Measurements from ENCODE around the gene SLC37A1. TPM values are rescaled to one million over a fixed set of nuclear protein-coding genes. Genes with fewer than 3 reads are reported as not detected.

SLC37A1 gene
- total and polyA plus RNA-seq, 2 of the 13 experiments (the other 11 are each of a cell fraction or from before 2014, with no cell fraction given), result 0.22 to 0.40 TPM

DNA sequence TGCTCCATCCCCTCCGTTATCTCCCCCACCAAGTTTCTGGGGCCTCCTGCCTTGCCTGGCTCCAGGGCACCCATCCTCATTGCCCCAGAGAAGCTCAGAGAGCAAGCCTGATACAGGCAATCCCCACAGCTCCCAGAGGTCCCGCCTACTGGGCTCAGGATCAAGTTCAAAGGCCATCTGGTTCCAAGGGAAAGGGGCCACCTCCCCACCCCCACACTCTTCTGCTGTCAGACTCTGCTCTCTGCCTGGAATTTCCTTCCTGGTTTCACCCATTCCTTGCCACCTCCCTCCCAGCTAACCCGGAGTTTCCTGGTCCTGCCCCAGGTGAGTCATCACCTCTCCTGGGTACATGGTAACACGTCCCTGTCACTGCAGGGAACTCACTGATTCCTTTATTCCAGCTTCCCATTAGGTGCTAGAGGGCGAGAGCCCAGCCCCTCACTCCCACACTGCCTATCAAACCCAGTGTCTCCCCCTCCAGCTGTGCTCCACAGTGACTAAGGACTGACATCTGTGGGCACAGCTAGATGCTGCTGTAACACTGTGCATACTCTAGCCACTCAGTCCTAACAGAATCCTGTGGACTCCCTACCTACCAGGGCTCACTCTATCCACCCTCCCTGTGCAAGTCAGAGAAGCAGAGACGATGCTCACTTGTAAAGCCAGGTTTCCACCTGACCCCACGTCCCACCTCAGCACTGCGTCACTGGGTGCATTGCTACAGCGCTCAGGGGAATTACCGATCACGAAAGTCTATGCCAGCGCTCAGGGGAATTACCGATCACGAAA is 39.4 kb upstream of the SLC37A1 start (continued):
- TF ChIP-seq PAX8 (CRISPR knock-in tag; IDR thresholded peaks at IDR 0.05; ENCODE audit: borderline replicate concordance), result no peak
- no peak for TF ChIP-seq ZNF598 (CRISPR knock-in tag; IDR thresholded peaks at IDR 0.05; ENCODE audit: borderline replicate concordance)
- no peak for TF ChIP-seq SIN3A (IDR thresholded peaks at IDR 0.05; ENCODE audit: borderline replicate concordance, low read depth, low read length)
- no peak for TF ChIP-seq RAD21 (CRISPR knock-in tag; IDR thresholded peaks at IDR 0.05)
- TF ChIP-seq, protein P1, sequence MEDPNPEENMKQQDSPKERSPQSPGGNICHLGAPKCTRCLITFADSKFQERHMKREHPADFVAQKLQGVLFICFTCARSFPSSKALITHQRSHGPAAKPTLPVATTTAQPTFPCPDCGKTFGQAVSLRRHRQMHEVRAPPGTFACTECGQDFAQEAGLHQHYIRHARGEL (CRISPR knock-in tag; IDR thresholded peaks at IDR 0.05), result no peak
- TF ChIP-seq SATB2 (CRISPR knock-in tag; IDR thresholded peaks at IDR 0.05), result no peak
- no peak for TF ChIP-seq KLF15 (CRISPR knock-in tag; IDR thresholded peaks at IDR 0.05; ENCODE audit: borderline replicate concordance)
- TF ChIP-seq, protein P2, sequence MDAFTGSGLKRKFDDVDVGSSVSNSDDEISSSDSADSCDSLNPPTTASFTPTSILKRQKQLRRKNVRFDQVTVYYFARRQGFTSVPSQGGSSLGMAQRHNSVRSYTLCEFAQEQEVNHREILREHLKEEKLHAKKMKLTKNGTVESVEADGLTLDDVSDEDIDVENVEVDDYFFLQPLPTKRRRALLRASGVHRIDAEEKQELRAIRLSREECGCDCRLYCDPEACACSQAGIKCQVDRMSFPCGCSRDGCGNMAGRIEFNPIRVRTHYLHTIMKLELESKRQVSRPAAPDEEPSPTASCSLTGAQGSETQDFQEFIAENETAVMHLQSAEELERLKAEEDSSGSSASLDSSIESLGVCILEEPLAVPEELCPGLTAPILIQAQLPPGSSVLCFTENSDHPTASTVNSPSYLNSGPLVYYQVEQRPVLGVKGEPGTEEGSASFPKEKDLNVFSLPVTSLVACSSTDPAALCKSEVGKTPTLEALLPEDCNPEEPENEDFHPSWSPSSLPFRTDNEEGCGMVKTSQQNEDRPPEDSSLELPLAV (CRISPR knock-in tag; conservative IDR thresholded peaks at IDR 0.05; ENCODE audit: low read depth), result no peak
- TF ChIP-seq U2AF1 (optimal IDR thresholded peaks at IDR 0.05; ENCODE audit: low read depth, low read length), result no peak
- TF ChIP-seq, protein P3, sequence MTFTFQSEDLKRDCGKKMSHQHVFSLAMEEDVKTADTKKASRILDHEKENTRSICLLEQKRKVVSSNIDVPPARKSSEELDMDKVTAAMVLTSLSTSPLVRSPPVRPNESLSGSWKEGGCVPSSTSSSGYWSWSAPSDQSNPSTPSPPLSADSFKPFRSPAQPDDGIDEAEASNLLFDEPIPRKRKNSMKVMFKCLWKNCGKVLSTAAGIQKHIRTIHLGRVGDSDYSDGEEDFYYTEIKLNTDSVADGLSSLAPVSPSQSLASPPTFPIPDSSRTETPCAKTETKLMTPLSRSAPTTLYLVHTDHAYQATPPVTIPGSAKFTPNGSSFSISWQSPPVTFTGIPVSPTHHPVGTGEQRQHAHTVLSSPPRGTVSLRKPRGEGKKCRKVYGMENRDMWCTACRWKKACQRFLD (CRISPR knock-in tag; IDR thresholded peaks at IDR 0.05; ENCODE audit: borderline replicate concordance), result no peak
- TF ChIP-seq CBFB (CRISPR knock-in tag; IDR thresholded peaks at IDR 0.05), result no peak
- TF ChIP-seq U2AF2 (IDR thresholded peaks at IDR 0.05; ENCODE audit: low read depth, low read length), result no peak
- no peak for TF ChIP-seq BCL6 (CRISPR knock-in tag; IDR thresholded peaks at IDR 0.05)
- peak; percentile 49 for TF ChIP-seq RARA (CRISPR knock-in tag; IDR thresholded peaks at IDR 0.05)
- TF ChIP-seq ZNF235 (CRISPR knock-in tag; IDR thresholded peaks at IDR 0.05; ENCODE audit: borderline replicate concordance), result no peak
- TF ChIP-seq, protein P4, sequence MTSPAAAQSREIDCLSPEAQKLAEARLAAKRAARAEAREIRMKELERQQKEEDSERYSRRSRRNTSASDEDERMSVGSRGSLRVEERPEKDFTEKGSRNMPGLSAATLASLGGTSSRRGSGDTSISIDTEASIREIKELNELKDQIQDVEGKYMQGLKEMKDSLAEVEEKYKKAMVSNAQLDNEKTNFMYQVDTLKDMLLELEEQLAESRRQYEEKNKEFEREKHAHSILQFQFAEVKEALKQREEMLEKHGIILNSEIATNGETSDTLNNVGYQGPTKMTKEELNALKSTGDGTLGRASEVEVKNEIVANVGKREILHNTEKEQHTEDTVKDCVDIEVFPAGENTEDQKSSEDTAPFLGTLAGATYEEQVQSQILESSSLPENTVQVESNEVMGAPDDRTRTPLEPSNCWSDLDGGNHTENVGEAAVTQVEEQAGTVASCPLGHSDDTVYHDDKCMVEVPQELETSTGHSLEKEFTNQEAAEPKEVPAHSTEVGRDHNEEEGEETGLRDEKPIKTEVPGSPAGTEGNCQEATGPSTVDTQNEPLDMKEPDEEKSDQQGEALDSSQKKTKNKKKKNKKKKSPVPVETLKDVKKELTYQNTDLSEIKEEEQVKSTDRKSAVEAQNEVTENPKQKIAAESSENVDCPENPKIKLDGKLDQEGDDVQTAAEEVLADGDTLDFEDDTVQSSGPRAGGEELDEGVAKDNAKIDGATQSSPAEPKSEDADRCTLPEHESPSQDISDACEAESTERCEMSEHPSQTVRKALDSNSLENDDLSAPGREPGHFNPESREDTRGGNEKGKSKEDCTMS (CRISPR knock-in tag; conservative IDR thresholded peaks at IDR 0.05), result no peak
- TF ChIP-seq ZNF484 (CRISPR knock-in tag; IDR thresholded peaks at IDR 0.05; ENCODE audit: borderline replicate concordance, low read depth), result no peak
- TF ChIP-seq IRF2 (CRISPR knock-in tag; IDR thresholded peaks at IDR 0.05), result no peak
- 0 out of 2 replicates have a peak, but pooled peaks have one; percentile 27 for TF ChIP-seq RXRA (CRISPR knock-in tag; IDR thresholded peaks at IDR 0.05)
- TF ChIP-seq ZNF780A (CRISPR knock-in tag; IDR thresholded peaks at IDR 0.05), result no peak
- TF ChIP-seq THYN1 (CRISPR knock-in tag; IDR thresholded peaks at IDR 0.05; ENCODE audit: borderline replicate concordance, low read depth), result no peak
- TF ChIP-seq ZNF550 (CRISPR knock-in tag; IDR thresholded peaks at IDR 0.05; ENCODE audit: borderline replicate concordance), result no peak
- TF ChIP-seq, protein P5, sequence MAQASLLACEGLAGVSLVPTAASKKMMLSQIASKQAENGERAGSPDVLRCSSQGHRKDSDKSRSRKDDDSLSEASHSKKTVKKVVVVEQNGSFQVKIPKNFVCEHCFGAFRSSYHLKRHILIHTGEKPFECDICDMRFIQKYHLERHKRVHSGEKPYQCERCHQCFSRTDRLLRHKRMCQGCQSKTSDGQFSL (CRISPR knock-in tag; IDR thresholded peaks at IDR 0.05), result no peak
- TF ChIP-seq ZNF670 (CRISPR knock-in tag; IDR thresholded peaks at IDR 0.05; ENCODE audit: borderline replicate concordance), result no peak
- no peak for TF ChIP-seq ZNF101 (CRISPR knock-in tag; IDR thresholded peaks at IDR 0.05; ENCODE audit: borderline replicate concordance, low read depth)

All from HepG2 (cell line).